A549 (cell line): ENCODE measurements around the gene DCBLD1. TPM values are rescaled to one million over a fixed set of nuclear protein-coding genes. Genes with fewer than 3 reads are reported as not detected.

Experiments
- ATAC-seq, 2 experiments: fragments of 200-7000 bp in 1 of 2; fragments of >200 bp in 1 of 2; cut with Nextera tagmentation in 1 of 2; cut with Tn5 transposase in 1 of 2; 3 replicates each; pipeline versions ENCODE4 v1.8.0 to v1.9.1; 2018 to 2020; ENCODE audit warnings: mild to moderate bottlenecking in 1 of 2, moderate library complexity in 1 of 2
- CTCF ChIA-PET: fragments of 300-600 bp; sonication (Branson Sonifier 250); formaldehyde crosslinking; extraction: SDS; loops from one replicate; lab custom pipeline; 2021; ENCODE audit warnings: antibody characterized with exemption, inconsistent platforms; lab: Yijun Ruan, JAX
- POLR2A ChIA-PET: fragments of 350-600 bp; formaldehyde crosslinking; extraction: SDS; loops from one replicate; lab custom pipeline; 2021; ENCODE audit warnings: antibody characterized with exemption, inconsistent platforms; lab: Yijun Ruan, JAX
- DNase-seq, 2 experiments: peaks; one replicate each; pipeline versions ENCODE4 v3.0.0 to v3.0.0-alpha.2; 2011 to 2016; ENCODE audit warnings: low read depth in 1 of 2, low spot score in 1 of 2
- FAIRE-seq: peaks from 2 replicates; lab custom pipeline; 2011; peaks lifted over from hg19 to GRCh38; lab: Jason Lieb, UNC
- H3K27ac ChIP-seq, 2 experiments: fragments of >200 bp; sonication (Bioruptor Twin); formaldehyde crosslinking; 3 replicates each; pipeline ENCODE4 v1.5.1; 2016 to 2017
- H3K4me1 ChIP-seq: fragments of >200 bp; sonication (Bioruptor Twin); formaldehyde crosslinking; 3 replicates; pipeline ENCODE4 v1.6.1; 2016
- H3K4me2 ChIP-seq: fragments of >200 bp; sonication (Bioruptor Twin); formaldehyde crosslinking; 3 replicates; pipeline ENCODE4 v1.6.1; 2016
- H3K4me3 ChIP-seq: fragments of >200 bp; sonication (Bioruptor Twin); formaldehyde crosslinking; 3 replicates; pipeline ENCODE4 v1.5.1; 2016
- H3K9me3 ChIP-seq: fragments of >200 bp; sonication (Bioruptor Twin); formaldehyde crosslinking; 3 replicates; pipeline ENCODE4 v1.6.1; 2016
- CBX2 ChIP-seq: fragments of 200-600 bp; sonication (generic); IDR thresholded peaks from 2 replicates; pipeline ENCODE4 v1.6.1; 2016; ENCODE audit warnings: low read depth, mild to moderate bottlenecking, borderline replicate concordance
- CBX8 ChIP-seq: fragments of 200-600 bp; sonication (generic); IDR thresholded peaks from 2 replicates; pipeline ENCODE4 v1.6.1; 2016
- CEBPB ChIP-seq, 2 experiments: fragments of >200 bp in 1 of 2; sonication (Bioruptor Twin) in 1 of 2; formaldehyde crosslinking in 1 of 2; IDR thresholded peaks; 2 replicates each; pipeline ENCODE4 v1.6.1; 2012 to 2016
- EHF ChIP-seq: fragments of 250-450 bp; sonication (Bioruptor Pico); IDR thresholded peaks from 2 replicates; pipeline ENCODE4 v1.5.0; 2020; ENCODE audit warnings: mild to moderate bottlenecking
- EP300 ChIP-seq, 2 experiments: fragments of >200 bp; sonication (Bioruptor Twin); formaldehyde crosslinking; IDR thresholded peaks; 2 replicates in 1 of 2; 3 replicates in 1 of 2; pipeline ENCODE4 v1.6.1; 2016 to 2017
- FOSL2 ChIP-seq, 2 experiments: fragments of 450-650 bp in 1 of 2; fragments of >200 bp in 1 of 2; sonication (Bioruptor Twin) in 1 of 2; formaldehyde crosslinking; IDR thresholded peaks; 2 replicates each; pipeline versions ENCODE4 v1.5.0 to v1.6.1; 2016 to 2020; ENCODE audit warnings: mild to moderate bottlenecking in 1 of 2, moderate library complexity in 1 of 2
- HEYL ChIP-seq: fragments of 250-450 bp; sonication (Bioruptor Pico); IDR thresholded peaks from 2 replicates; pipeline ENCODE4 v1.8.0; 2021; ENCODE audit warnings: mild to moderate bottlenecking, moderate library complexity
- HOXA7 ChIP-seq: fragments of 250-450 bp; sonication (Bioruptor Pico); IDR thresholded peaks from 2 replicates; pipeline ENCODE4 v1.5.0; 2020; ENCODE audit warnings: mild to moderate bottlenecking, moderate library complexity
- JUN ChIP-seq, 2 experiments: fragments of >200 bp; sonication (Bioruptor Twin); formaldehyde crosslinking; IDR thresholded peaks; 2 replicates in 1 of 2; 3 replicates in 1 of 2; pipeline ENCODE4 v1.6.1; 2016 to 2017
- JUNB ChIP-seq: fragments of >200 bp; sonication (Bioruptor Twin); formaldehyde crosslinking; IDR thresholded peaks from 2 replicates; pipeline ENCODE4 v1.6.1; 2016
- KDM1A ChIP-seq: fragments of 200-600 bp; sonication (generic); IDR thresholded peaks from 2 replicates; pipeline ENCODE4 v1.6.1; 2016; ENCODE audit warnings: low read depth, mild to moderate bottlenecking
- MAZ ChIP-seq: fragments of 150-350 bp; IDR thresholded peaks from 2 replicates; pipeline ENCODE4 v1.6.1; 2014; ENCODE audit warnings: antibody characterized with exemption, low read depth, low read length, borderline replicate concordance
- NFE2L2 ChIP-seq: fragments of 150-350 bp; conservative IDR thresholded peaks from 2 replicates; pipeline ENCODE4 v1.6.1; 2014; ENCODE audit warnings: low read length
- NR3C1 ChIP-seq: fragments of >200 bp; sonication (Bioruptor Twin); formaldehyde crosslinking; IDR thresholded peaks from 3 replicates; pipeline ENCODE4 v1.6.1; 2017
- POLR2AphosphoS2 ChIP-seq: conservative IDR thresholded peaks from 2 replicates; pipeline ENCODE4 v1.6.1; 2012; ENCODE audit warnings: low read length, improper control_type of control experiment, inconsistent platforms
- RAD21 ChIP-seq, 2 experiments: fragments of >200 bp in 1 of 2; sonication (Bioruptor Twin) in 1 of 2; formaldehyde crosslinking in 1 of 2; IDR thresholded peaks in 1 of 2; conservative IDR thresholded peaks in 1 of 2; 2 replicates in 1 of 2; 3 replicates in 1 of 2; pipeline ENCODE4 v1.6.1; 2012 to 2018; ENCODE audit warnings: inconsistent platforms in 1 of 2
- RNF2 ChIP-seq: fragments of 200-600 bp; sonication (generic); IDR thresholded peaks from 2 replicates; pipeline ENCODE4 v1.6.1; 2016; ENCODE audit warnings: low read depth, mild to moderate bottlenecking, antibody characterized with exemption, moderate library complexity, borderline replicate concordance
- SREBF2 ChIP-seq: fragments of 450-650 bp; IDR thresholded peaks from 2 replicates; pipeline ENCODE4 v1.6.1; 2014; ENCODE audit warnings: mild to moderate bottlenecking, moderate library complexity
- ZC3H11A ChIP-seq: fragments of 450-650 bp; IDR thresholded peaks from 2 replicates; pipeline ENCODE4 v1.6.1; 2014; ENCODE audit warnings: antibody characterized with exemption, mild to moderate bottlenecking
- ZFP36 ChIP-seq: fragments of 450-650 bp; IDR thresholded peaks from 2 replicates; pipeline ENCODE4 v1.6.1; 2014; ENCODE audit warnings: borderline replicate concordance; ENCODE audit not compliant: partially characterized antibody
- WGBS: methylation state at CpG from one replicate; pipeline ENCODE4 v1.1.6; 2017; ENCODE audit errors: missing lambda C conversion rate; 5-methylcytosine and 5-hydroxymethylcytosine counted together
- polyA plus RNA-seq, 4 experiments: library from polyadenylated mRNA; depleted of rRNA in 3 of 4; stranded (reverse); fragments of >200 nt; fragmentation: RNase III in 1 of 4; extraction: RNeasy Plus Mini Kit Qiagen cat#74134 plus additional on column Dnase treatment in 1 of 4; gene quantifications; 2 replicates in 3 of 4; 3 replicates in 1 of 4; pipeline ENCODE4 v1.2.3, GENCODE V29; 2011 to 2017
- TF ChIP-seq, protein P1 (sequence below): fragments of 250-450 bp; sonication (Bioruptor Pico); IDR thresholded peaks from 2 replicates; pipeline ENCODE4 v1.5.0; 2020; ENCODE audit warnings: low read depth, mild to moderate bottlenecking, moderate library complexity
- TF ChIP-seq, protein P2 (sequence below): IDR thresholded peaks from 2 replicates; pipeline ENCODE4 v1.6.1; 2012
- TF ChIP-seq, protein P3 (sequence below): fragments of 150-350 bp; IDR thresholded peaks from 2 replicates; pipeline ENCODE4 v1.6.1; 2014; ENCODE audit warnings: low read depth, mild to moderate bottlenecking, low read length
- TF ChIP-seq, protein P4 (sequence below): fragments of >200 bp; sonication (Bioruptor Twin); formaldehyde crosslinking; IDR thresholded peaks from 2 replicates; pipeline ENCODE4 v1.6.1; 2016

Gene DCBLD1
- polyA plus RNA-seq, 2 of the 4 experiments (the other 2 are of a cell fraction), result 49.1 to 60.4 TPM

DNA sequence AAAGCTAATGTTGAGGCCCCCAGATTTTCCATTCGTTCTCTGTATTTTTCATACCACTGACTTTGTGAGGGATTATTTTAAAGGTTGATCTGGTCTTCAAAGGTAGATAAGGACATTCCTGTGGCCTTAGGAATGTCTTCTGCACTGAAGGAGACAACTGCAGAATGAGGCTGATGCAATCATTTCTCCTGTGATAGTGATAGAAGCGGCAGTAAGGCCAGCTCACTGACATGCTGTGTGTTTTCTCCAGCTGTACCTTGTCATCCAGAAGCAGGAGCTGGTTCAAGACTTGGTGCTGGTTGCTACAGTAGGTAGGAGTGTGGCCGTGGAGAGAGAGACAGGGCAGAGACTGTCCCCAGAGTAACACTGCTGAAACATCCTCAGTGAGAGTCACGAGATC, 53.8 kb downstream of the DCBLD1 start:
- H3K4me2 ChIP-seq, result peak overlapping the region; percentile 27; the same call in 2 of the 3 replicates
- FAIRE-seq (no peak), ATAC-seq (peak; percentile 24 to 34; a peak in 1 of 6 replicates), DNase-seq (no peak)
- H3K27ac ChIP-seq, result peak overlapping the region; percentile 69 to 80
- no peaks in the 10 kb centered on the region for H3K9me3 ChIP-seq
- POLR2A ChIA-PET, result no interaction called here
- H3K4me3 ChIP-seq, result no peak overlapping the region
- CTCF ChIA-PET, result interaction anchor here (0.8 to 1.7 kb wide), 3 partner anchors 9 to 53 kb away, joined by 3 to 4 read pairs (median 3); partner anchors contain the start of gene DCBLD1
- peaks cover 53% of the 10 kb centered on the region for H3K4me1 ChIP-seq
- TF ChIP-seq ZC3H11A (no peak), HEYL (CRISPR knock-in tag) (no peak), JUN (IDR thresholded peaks at IDR 0.05) (0 out of 5 replicates have a peak, but pooled peaks of 1 of the 2 experiments have one; percentile 16)
- 80% methylated on average over 4 of the region's 4 CpGs for WGBS

DNA sequence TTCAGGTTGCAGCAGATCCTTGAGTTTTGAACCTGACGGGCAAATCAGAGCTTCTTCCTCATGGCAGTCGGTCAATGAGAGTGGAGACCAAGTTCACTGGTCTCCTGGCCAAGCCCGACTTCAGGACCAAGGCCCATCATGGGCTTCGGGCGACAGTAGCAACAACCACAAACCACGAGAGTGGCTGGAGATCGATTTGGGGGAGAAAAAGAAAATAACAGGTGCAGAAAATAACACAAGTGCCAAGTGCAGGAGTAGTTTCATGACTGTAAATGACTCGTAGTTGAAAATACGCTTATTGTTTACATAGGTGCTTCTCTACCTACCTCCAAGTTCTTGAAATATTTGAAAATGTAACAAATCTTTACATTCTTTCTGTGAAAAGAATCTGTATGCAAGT, 56.1 kb downstream of the DCBLD1 start:
- TF ChIP-seq, protein P1, sequence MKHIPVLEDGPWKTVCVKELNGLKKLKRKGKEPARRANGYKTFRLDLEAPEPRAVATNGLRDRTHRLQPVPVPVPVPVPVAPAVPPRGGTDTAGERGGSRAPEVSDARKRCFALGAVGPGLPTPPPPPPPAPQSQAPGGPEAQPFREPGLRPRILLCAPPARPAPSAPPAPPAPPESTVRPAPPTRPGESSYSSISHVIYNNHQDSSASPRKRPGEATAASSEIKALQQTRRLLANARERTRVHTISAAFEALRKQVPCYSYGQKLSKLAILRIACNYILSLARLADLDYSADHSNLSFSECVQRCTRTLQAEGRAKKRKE, result no peak
- TF ChIP-seq NR3C1, result no peak
- TF ChIP-seq KDM1A, result no peak
- TF ChIP-seq EHF (CRISPR knock-in tag), result no peak
- TF ChIP-seq SREBF2, result no peak
- TF ChIP-seq MAZ, result no peak
- TF ChIP-seq, protein P2, sequence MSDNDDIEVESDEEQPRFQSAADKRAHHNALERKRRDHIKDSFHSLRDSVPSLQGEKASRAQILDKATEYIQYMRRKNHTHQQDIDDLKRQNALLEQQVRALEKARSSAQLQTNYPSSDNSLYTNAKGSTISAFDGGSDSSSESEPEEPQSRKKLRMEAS, result no peak
- no peak for TF ChIP-seq RAD21 (conservative IDR thresholded peaks at IDR 0.05 in 1 of 2, IDR thresholded peaks at IDR 0.05 in 1 of 2)
- TF ChIP-seq HOXA7 (CRISPR knock-in tag), result no peak
- TF ChIP-seq RNF2, result no peak
- no peak for TF ChIP-seq JUN (IDR thresholded peaks at IDR 0.05)
- TF ChIP-seq POLR2AphosphoS2, result no peak
- no peak for TF ChIP-seq ZFP36
- TF ChIP-seq, all 56 proteins: peak for 0
- POLR2A ChIA-PET, result no interaction called here
- no peak for DNase-seq
- 86% methylated on average over 9 of the region's 9 CpGs for WGBS
- CTCF ChIA-PET, result interaction anchor here (0.8 kb wide), 1 partner anchor 17 kb away, joined by 3 read pairs; no protein-coding TSS in a partner anchor
- H3K4me2 ChIP-seq, result no peak overlapping the region
- peaks cover 67% of the 10 kb centered on the region for H3K4me1 ChIP-seq
- peak overlapping the region in 1 of 2 experiments; percentile 41; a peak in 2 of 6 replicates for H3K27ac ChIP-seq
- no peak for FAIRE-seq
- H3K9me3 ChIP-seq, result no peaks in the 10 kb centered on the region
- ATAC-seq, result no peak
- H3K4me3 ChIP-seq, result no peak overlapping the region

DNA sequence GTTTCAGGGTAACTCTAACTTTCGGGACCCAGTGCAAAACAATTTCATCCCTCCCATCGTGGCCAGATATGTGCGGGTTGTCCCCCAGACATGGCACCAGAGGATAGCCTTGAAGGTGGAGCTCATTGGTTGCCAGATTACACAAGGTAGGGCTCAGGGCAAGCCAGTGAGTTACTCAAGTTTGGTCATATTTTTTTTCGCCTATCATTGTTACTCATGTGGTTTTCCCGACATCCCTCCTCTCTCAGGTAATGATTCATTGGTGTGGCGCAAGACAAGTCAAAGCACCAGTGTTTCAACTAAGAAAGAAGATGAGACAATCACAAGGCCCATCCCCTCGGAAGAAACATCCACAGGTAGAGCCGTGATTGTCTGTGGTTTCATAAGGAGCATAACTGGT, 58.2 kb downstream of the DCBLD1 start:
- ATAC-seq (peak; percentile 68 to 85), FAIRE-seq (no peak), DNase-seq (peak; percentile 33 to 56)
- Histone ChIP-seq H3K27ac (peak overlapping the region; percentile 32 to 71; a peak in 5 of 6 replicates), H3K4me1 (peaks cover 79% of the 10 kb centered on the region), H3K9me3 (no peaks in the 10 kb centered on the region), H3K4me3 (no peak overlapping the region), H3K4me2 (no peak overlapping the region)
- POLR2A ChIA-PET, result interaction anchor here (0.9 to 1.0 kb wide), 2 partner anchors 19 to 52 kb away, joined by 3 read pairs; no protein-coding TSS in a partner anchor
- TF ChIP-seq NFE2L2, result peak; percentile 51; the same call in 1 of the 2 replicates
- TF ChIP-seq JUNB, result peak; percentile 29; the same call in 1 of the 2 replicates
- TF ChIP-seq, protein P3, sequence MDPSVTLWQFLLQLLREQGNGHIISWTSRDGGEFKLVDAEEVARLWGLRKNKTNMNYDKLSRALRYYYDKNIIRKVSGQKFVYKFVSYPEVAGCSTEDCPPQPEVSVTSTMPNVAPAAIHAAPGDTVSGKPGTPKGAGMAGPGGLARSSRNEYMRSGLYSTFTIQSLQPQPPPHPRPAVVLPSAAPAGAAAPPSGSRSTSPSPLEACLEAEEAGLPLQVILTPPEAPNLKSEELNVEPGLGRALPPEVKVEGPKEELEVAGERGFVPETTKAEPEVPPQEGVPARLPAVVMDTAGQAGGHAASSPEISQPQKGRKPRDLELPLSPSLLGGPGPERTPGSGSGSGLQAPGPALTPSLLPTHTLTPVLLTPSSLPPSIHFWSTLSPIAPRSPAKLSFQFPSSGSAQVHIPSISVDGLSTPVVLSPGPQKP, result no peak
- TF ChIP-seq KDM1A, result no peak
- no peak for TF ChIP-seq CBX2
- TF ChIP-seq FOSL2 (IDR thresholded peaks at IDR 0.05), result no peak
- peak; percentile 60 for TF ChIP-seq FOSL2 (CRISPR knock-in tag; IDR thresholded peaks at IDR 0.05)
- peak; percentile 63 to 82; a peak in 3 of 4 replicates for TF ChIP-seq CEBPB (IDR thresholded peaks at IDR 0.05)
- no peak for TF ChIP-seq CBX8
- TF ChIP-seq, protein P4, sequence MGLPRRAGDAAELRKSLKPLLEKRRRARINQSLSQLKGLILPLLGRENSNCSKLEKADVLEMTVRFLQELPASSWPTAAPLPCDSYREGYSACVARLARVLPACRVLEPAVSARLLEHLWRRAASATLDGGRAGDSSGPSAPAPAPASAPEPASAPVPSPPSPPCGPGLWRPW, result 0 out of 2 replicates have a peak, but pooled peaks have one; percentile 9
- TF ChIP-seq EP300 (IDR thresholded peaks at IDR 0.05), result peak in 1 of 2 experiments; percentile 21; a peak in 2 of 5 replicates
- CTCF ChIA-PET, result no interaction called here
- 66% methylated on average over 8 of the region's 8 CpGs for WGBS
